WTC11 (cell line): ENCODE measurements around the gene GRIA4. TPM values are rescaled to one million over a fixed set of nuclear protein-coding genes. Genes with fewer than 3 reads are reported as not detected.
"Not testable (repeated sequence)": the region's sequence is repeated elsewhere in the genome, so short reads cannot be mapped to it uniquely, and the experiment has no call there.

ENCODE experiments used
- ATAC-seq: fragments of 200-7000 bp; cut with Tn5 transposase; 2 replicates; pipeline ENCODE4 v1.10.0; 2021; ENCODE audit warnings: mild to moderate bottlenecking, moderate library complexity
- CTCF ChIA-PET: fragments of 300-600 bp; sonication (Branson Sonifier 250); formaldehyde crosslinking; loops from one replicate; lab custom pipeline; 2021; ENCODE audit warnings: antibody characterized with exemption; lab: Charles Lee
- POLR2A ChIA-PET: fragments of 350-600 bp; sonication (Branson Sonifier 250); formaldehyde crosslinking; loops from one replicate; lab custom pipeline; 2021; ENCODE audit warnings: antibody characterized with exemption; lab: Charles Lee
- DNase-seq: peaks from one replicate; pipeline ENCODE4 v3.0.0; 2021; ENCODE audit warnings: low spot score
- H3K27ac Mint-ChIP-seq: 2 replicates; pipeline ENCODE4 v1.8.0; 2021; ENCODE audit warnings: mixed read lengths
- H3K27me3 Mint-ChIP-seq: 2 replicates; pipeline ENCODE4 v1.8.0; 2021; ENCODE audit warnings: low read depth, mild to moderate bottlenecking, moderate library complexity, mixed read lengths
- H3K36me3 Mint-ChIP-seq: 2 replicates; pipeline ENCODE4 v1.8.0; 2021; ENCODE audit warnings: mixed read lengths
- H3K4me1 Mint-ChIP-seq: 2 replicates; pipeline ENCODE4 v1.8.0; 2022; ENCODE audit warnings: mixed read lengths
- H3K4me3 Mint-ChIP-seq: 2 replicates; pipeline ENCODE4 v1.8.0; 2021; ENCODE audit warnings: mild to moderate bottlenecking, moderate library complexity, mixed read lengths
- H3K9me3 Mint-ChIP-seq: 2 replicates; pipeline ENCODE4 v1.8.0; 2021; ENCODE audit warnings: mixed read lengths
- AFF4 ChIP-seq: sonication (generic); formaldehyde crosslinking; IDR thresholded peaks from 2 replicates; pipeline ENCODE4 v1.8.1; 2023; ENCODE audit warnings: mild to moderate bottlenecking, missing genetic modification reagents, borderline replicate concordance
- CBFB ChIP-seq: sonication (generic); formaldehyde crosslinking; IDR thresholded peaks from 2 replicates; pipeline ENCODE4 v1.8.1; 2022; ENCODE audit warnings: mild to moderate bottlenecking, low read depth, missing genetic modification reagents
- CDX4 ChIP-seq: fragments of 250-450 bp; sonication (Bioruptor Pico); IDR thresholded peaks from 2 replicates; pipeline ENCODE4 v1.9.0; 2021; ENCODE audit warnings: moderate library complexity, mild to moderate bottlenecking, inconsistent platforms, borderline replicate concordance
- E2F1 ChIP-seq: sonication (generic); formaldehyde crosslinking; IDR thresholded peaks from 2 replicates; pipeline ENCODE4 v1.8.0; 2022; ENCODE audit warnings: mild to moderate bottlenecking, missing genetic modification reagents
- FOXK1 ChIP-seq: sonication (generic); formaldehyde crosslinking; IDR thresholded peaks from 2 replicates; pipeline ENCODE4 v1.8.0; 2022; ENCODE audit warnings: mild to moderate bottlenecking, moderate library complexity, missing genetic modification reagents
- GRHL2 ChIP-seq: fragments of 250-450 bp; sonication (Bioruptor Pico); IDR thresholded peaks from 2 replicates; pipeline ENCODE4 v1.8.0; 2022; ENCODE audit warnings: mild to moderate bottlenecking, moderate library complexity; ENCODE audit not compliant: insufficient replicate concordance, severe bottlenecking
- IRF2 ChIP-seq: sonication (generic); formaldehyde crosslinking; IDR thresholded peaks from 2 replicates; pipeline ENCODE4 v1.8.0; 2022; ENCODE audit warnings: low read depth, missing genetic modification reagents, borderline replicate concordance
- JUN ChIP-seq: sonication (generic); formaldehyde crosslinking; IDR thresholded peaks from 2 replicates; pipeline ENCODE4 v1.8.0; 2023; ENCODE audit warnings: mild to moderate bottlenecking, missing genetic modification reagents
- MYBL2 ChIP-seq: sonication (generic); formaldehyde crosslinking; IDR thresholded peaks from 2 replicates; pipeline ENCODE4 v1.8.1; 2023; ENCODE audit warnings: mild to moderate bottlenecking, moderate library complexity, missing genetic modification reagents
- NR3C1 ChIP-seq: sonication (generic); formaldehyde crosslinking; conservative IDR thresholded peaks from 2 replicates; pipeline ENCODE4 v1.8.1; 2023; ENCODE audit warnings: low read depth, mild to moderate bottlenecking, missing genetic modification reagents
- PRDM15 ChIP-seq: sonication (generic); formaldehyde crosslinking; IDR thresholded peaks from 2 replicates; pipeline ENCODE4 v1.8.0; 2022; ENCODE audit warnings: missing genetic modification reagents
- SMAD3 ChIP-seq: sonication (generic); formaldehyde crosslinking; IDR thresholded peaks from 2 replicates; pipeline ENCODE4 v1.8.0; 2022; ENCODE audit warnings: missing genetic modification reagents, mild to moderate bottlenecking, borderline replicate concordance
- SMAD4 ChIP-seq: sonication (generic); formaldehyde crosslinking; IDR thresholded peaks from 2 replicates; pipeline ENCODE4 v1.8.0; 2022; ENCODE audit warnings: mild to moderate bottlenecking, missing genetic modification reagents
- TCF7 ChIP-seq: sonication (generic); formaldehyde crosslinking; IDR thresholded peaks from 2 replicates; pipeline ENCODE4 v1.8.0; 2022; ENCODE audit warnings: mild to moderate bottlenecking, low read depth, missing genetic modification reagents, moderate library complexity
- ZNF121 ChIP-seq: sonication (generic); formaldehyde crosslinking; IDR thresholded peaks from 2 replicates; pipeline ENCODE4 v1.8.0; 2023; ENCODE audit warnings: missing genetic modification reagents
- ZNF317 ChIP-seq: sonication (generic); formaldehyde crosslinking; IDR thresholded peaks from 2 replicates; pipeline ENCODE4 v1.8.1; 2023; ENCODE audit warnings: low read depth, mild to moderate bottlenecking, moderate library complexity, missing genetic modification reagents, borderline replicate concordance
- ZNF512 ChIP-seq: sonication (generic); formaldehyde crosslinking; IDR thresholded peaks from 2 replicates; pipeline ENCODE4 v1.8.1; 2022; ENCODE audit warnings: missing genetic modification reagents, borderline replicate concordance
- ZSCAN18 ChIP-seq: fragments of 250-450 bp; sonication (Bioruptor Pico); IDR thresholded peaks from 2 replicates; pipeline ENCODE4 v2.1.2; 2022; ENCODE audit warnings: mild to moderate bottlenecking, moderate library complexity
- total RNA-seq: library from RNA; stranded (reverse); gene quantifications from 3 replicates; pipeline ENCODE4 v1.2.3, GENCODE V29; 2021

Gene GRIA4
- total RNA-seq, 1 experiment from 2014 or later = 11.4 TPM

GRCh38 chr11:105783216-105783615 lies 173.3 kb downstream of the GRIA4 start (continued):
- TF ChIP-seq AFF4 (CRISPR knock-in tag) = no peak
- TF ChIP-seq ZSCAN18 (CRISPR knock-in tag) = no peak
- no peak for TF ChIP-seq NR3C1 (CRISPR knock-in tag)
- TF ChIP-seq GRHL2 (CRISPR knock-in tag) = no peak
- TF ChIP-seq SMAD3 (CRISPR knock-in tag) = no peak
- no peak for TF ChIP-seq PRDM15 (CRISPR knock-in tag)
- no peak for TF ChIP-seq CBFB
- no peak for TF ChIP-seq FOXK1 (CRISPR knock-in tag)
- TF ChIP-seq IRF2 (CRISPR knock-in tag) = no peak
- TF ChIP-seq CDX4 (CRISPR knock-in tag) = no peak
- TF ChIP-seq E2F1 = no peak

- H3K27ac Mint-ChIP-seq, CTCF ChIA-PET, H3K27me3 Mint-ChIP-seq, H3K4me3 Mint-ChIP-seq, H3K9me3 Mint-ChIP-seq, POLR2A ChIA-PET, H3K36me3 Mint-ChIP-seq: not testable (repeated sequence)
- peaks cover 11% of the 10 kb centered on the region for H3K4me1 Mint-ChIP-seq
- peak; percentile 90 for TF ChIP-seq ZNF121 (CRISPR knock-in tag)
- TF ChIP-seq, all 79 proteins: peak for 1; not testable (repeated sequence) for 78
- ATAC-seq, DNase-seq: not testable (repeated sequence)
These were observed 176.0 kb downstream of the GRIA4 start for GRCh38 chr11:105785850-105786249.

- H3K27ac Mint-ChIP-seq = peak overlapping the region; percentile 69
- H3K4me1 Mint-ChIP-seq = peaks cover 13% of the 10 kb centered on the region
- no peak for DNase-seq
- POLR2A ChIA-PET = no interaction called here
- peak; percentile 73 for ATAC-seq
- H3K9me3 Mint-ChIP-seq = peaks cover 4% of the 10 kb centered on the region
- no peak overlapping the region for H3K4me3 Mint-ChIP-seq
- no peaks in the 10 kb centered on the region for H3K36me3 Mint-ChIP-seq
- H3K27me3 Mint-ChIP-seq = no peaks in the 10 kb centered on the region
- CTCF ChIA-PET = no interaction called here
- TF ChIP-seq JUN (CRISPR knock-in tag) (no peak), SMAD4 (CRISPR knock-in tag) (no peak), CDX4 (CRISPR knock-in tag) (no peak), ZNF317 (CRISPR knock-in tag) (no peak), ZSCAN18 (CRISPR knock-in tag) (no peak), TCF7 (CRISPR knock-in tag) (no peak), ZNF512 (CRISPR knock-in tag) (no peak), MYBL2 (CRISPR knock-in tag) (no peak)
These were observed 176.9 kb downstream of the GRIA4 start for GRCh38 chr11:105786741-105787140.
